A549 (cell line): ENCODE data around the gene MT1B.

Source experiments
- CEBPB ChIP-seq, 2 experiments: fragments of >200 bp in 1 of 2; sonication (Bioruptor Twin) in 1 of 2; formaldehyde crosslinking in 1 of 2; IDR thresholded peaks; 2 replicates each; pipeline ENCODE4 v1.6.1; 2012 to 2016
- CTCF ChIP-seq: fragments of >200 bp; sonication (Bioruptor Twin); formaldehyde crosslinking; IDR thresholded peaks from 3 replicates; pipeline ENCODE4 v1.5.1; 2016
- EP300 ChIP-seq, 2 experiments: fragments of >200 bp; sonication (Bioruptor Twin); formaldehyde crosslinking; IDR thresholded peaks; 2 replicates in 1 of 2; 3 replicates in 1 of 2; pipeline ENCODE4 v1.6.1; 2016 to 2017
- HOXA7 ChIP-seq: fragments of 250-450 bp; sonication (Bioruptor Pico); IDR thresholded peaks from 2 replicates; pipeline ENCODE4 v1.5.0; 2020; ENCODE audit warnings: mild to moderate bottlenecking, moderate library complexity
- JUN ChIP-seq, 2 experiments: fragments of >200 bp; sonication (Bioruptor Twin); formaldehyde crosslinking; IDR thresholded peaks; 2 replicates in 1 of 2; 3 replicates in 1 of 2; pipeline ENCODE4 v1.6.1; 2016 to 2017
- MAZ ChIP-seq: fragments of 150-350 bp; IDR thresholded peaks from 2 replicates; pipeline ENCODE4 v1.6.1; 2014; ENCODE audit warnings: antibody characterized with exemption, low read depth, low read length, borderline replicate concordance
- POLR2A ChIP-seq: IDR thresholded peaks from 2 replicates; pipeline ENCODE4 v1.6.1; 2012; ENCODE audit warnings: mild to moderate bottlenecking, low read length
- RAD21 ChIP-seq, 2 experiments: fragments of >200 bp in 1 of 2; sonication (Bioruptor Twin) in 1 of 2; formaldehyde crosslinking in 1 of 2; IDR thresholded peaks in 1 of 2; conservative IDR thresholded peaks in 1 of 2; 2 replicates in 1 of 2; 3 replicates in 1 of 2; pipeline ENCODE4 v1.6.1; 2012 to 2018; ENCODE audit warnings: inconsistent platforms in 1 of 2
- REST ChIP-seq: fragments of 200-600 bp; sonication (generic); IDR thresholded peaks from 2 replicates; pipeline ENCODE4 v1.6.1; 2016; ENCODE audit warnings: antibody characterized with exemption, mild to moderate bottlenecking, moderate library complexity
- SMC3 ChIP-seq: fragments of >200 bp; sonication (Bioruptor Twin); formaldehyde crosslinking; IDR thresholded peaks from 3 replicates; pipeline ENCODE4 v1.6.1; 2018; ENCODE audit warnings: inconsistent platforms

DNA sequence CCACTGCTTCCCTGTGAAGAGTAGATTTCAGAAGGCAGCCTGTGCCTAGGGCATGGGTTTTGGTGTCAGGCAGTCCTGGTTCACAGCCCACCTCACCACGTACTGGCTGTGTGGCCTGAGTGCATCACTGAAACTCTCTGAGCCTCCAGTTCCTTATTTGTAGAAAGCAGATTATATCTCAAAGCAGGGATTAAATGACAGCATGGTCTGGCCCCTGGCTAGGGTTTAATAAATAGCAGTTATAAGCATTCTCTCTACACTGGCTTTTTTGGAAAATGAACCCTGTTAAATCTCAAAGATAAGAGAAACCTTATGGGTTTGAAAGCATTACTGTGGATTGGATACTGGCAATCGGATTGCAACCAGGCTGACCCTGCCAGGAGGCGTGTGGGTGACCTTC, 22.2 kb upstream of the MT1B start:
- no peak for TF ChIP-seq SMC3
- no peak for TF ChIP-seq CEBPB (IDR thresholded peaks at IDR 0.05)
- no peak for TF ChIP-seq POLR2A
- TF ChIP-seq CTCF = no peak
- TF ChIP-seq MAZ = no peak
- TF ChIP-seq REST = no peak
- TF ChIP-seq RAD21 (conservative IDR thresholded peaks at IDR 0.05 in 1 of 2, IDR thresholded peaks at IDR 0.05 in 1 of 2) = no peak
- TF ChIP-seq JUN (IDR thresholded peaks at IDR 0.05) = no peak
- no peak for TF ChIP-seq EP300 (IDR thresholded peaks at IDR 0.05)
- TF ChIP-seq HOXA7 (CRISPR knock-in tag) = no peak
